Stimulated activated CD8-positive, alpha-beta memory T cell treated with anti-CD3 and anti-CD28 coated beads, Interleukin-7, amount 100 ng/mL, for 24 hours (primary cell): ENCODE results near the gene JSRP1.
A peak's percentile ranks its signal among the peaks of the same experiment; 100 is the strongest.
"Not testable (repeated sequence)": the region's sequence is repeated elsewhere in the genome, so short reads cannot be mapped to it uniquely, and the experiment has no call there.

Experiments used
- DNase-seq: peaks from one replicate; pipeline ENCODE4 v3.0.0-alpha.2; 2020; ENCODE audit warnings: low read depth

Gene JSRP1

GRCh38 chr19:2282062-2282861 lies 26.0 kb upstream of the JSRP1 start, which contains the start of gene PEAK3:
Gene PEAK3, minus strand, starts transcription at chr19:2282175. Its CDS starts 1,244 bp downstream, at chr19:2280931.
- no peak for DNase-seq

GRCh38 chr19:2281265-2282061 lies 25.2 kb upstream of the JSRP1 start:
- DNase-seq, result not testable (repeated sequence)

- no peak for DNase-seq
Measured at GRCh38 chr19:2280633-2281264, 24.5 kb upstream of the JSRP1 start.

- DNase-seq, result no peak
Measured at GRCh38 chr19:2278459-2279158, 22.4 kb upstream of the JSRP1 start.

GRCh38 chr19:2277138-2277537 lies 20.9 kb upstream of the JSRP1 start:
- no peak for DNase-seq

GRCh38 chr19:2276429-2276986 lies 20.3 kb upstream of the JSRP1 start:
- DNase-seq, result no peak

- no peak for DNase-seq
Measured at GRCh38 chr19:2275588-2276428, 19.6 kb upstream of the JSRP1 start.

GRCh38 chr19:2274931-2275535 lies 18.8 kb upstream of the JSRP1 start:
- no peak for DNase-seq

GRCh38 chr19:2274185-2274711 lies 18.0 kb upstream of the JSRP1 start:
- DNase-seq, result no peak

- peak; percentile 55 for DNase-seq
Measured at GRCh38 chr19:2273356-2274184, 17.4 kb upstream of the JSRP1 start.

GRCh38 chr19:2271234-2272103 lies 15.3 kb upstream of the JSRP1 start:
- no peak for DNase-seq

GRCh38 chr19:2270423-2271233 lies 14.4 kb upstream of the JSRP1 start:
- no peak for DNase-seq

- DNase-seq, result no peak
Measured at GRCh38 chr19:2270157-2270422, 13.9 kb upstream of the JSRP1 start.

GRCh38 chr19:2269244-2270156 lies 13.3 kb upstream of the JSRP1 start:
- DNase-seq, result peak; percentile 97

- DNase-seq, result no peak
Measured at GRCh38 chr19:2268861-2269243, 12.6 kb upstream of the JSRP1 start.

- DNase-seq, result no peak
Measured at GRCh38 chr19:2268480-2268830, 12.2 kb upstream of the JSRP1 start.
